Stimulated activated CD8-positive, alpha-beta memory T cell treated with anti-CD3 and anti-CD28 coated beads, Interleukin-2, amount 100 ng/mL, for 1 hour (primary cell): ENCODE results near the gene PNPT1.

Experiments
- DNase-seq, 2 donors: peaks; one replicate each; pipeline ENCODE4 v3.0.0-alpha.2; 2020; ENCODE audit warnings: low read depth in 2 of 2

Gene PNPT1

DNA sequence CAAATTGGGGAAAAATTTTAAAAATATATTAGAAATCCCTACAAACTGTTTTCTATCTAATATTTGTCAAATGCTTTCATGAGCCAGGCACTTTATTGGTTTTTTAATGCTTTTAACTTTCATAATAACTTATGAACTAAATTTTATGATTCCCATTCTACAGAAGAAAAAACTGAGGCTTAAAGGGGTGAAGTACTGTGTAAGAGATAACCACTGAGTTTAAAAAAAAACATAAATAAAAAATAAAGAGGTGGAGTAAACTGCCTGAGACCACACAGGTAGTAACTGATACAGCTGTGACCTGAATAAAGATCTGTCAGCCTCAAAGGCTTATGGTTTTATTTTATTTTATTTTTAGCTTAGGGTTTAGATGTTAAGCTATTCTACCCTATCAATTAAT lies 24.7 kb downstream of the PNPT1 start:
- no peak for DNase-seq

DNA sequence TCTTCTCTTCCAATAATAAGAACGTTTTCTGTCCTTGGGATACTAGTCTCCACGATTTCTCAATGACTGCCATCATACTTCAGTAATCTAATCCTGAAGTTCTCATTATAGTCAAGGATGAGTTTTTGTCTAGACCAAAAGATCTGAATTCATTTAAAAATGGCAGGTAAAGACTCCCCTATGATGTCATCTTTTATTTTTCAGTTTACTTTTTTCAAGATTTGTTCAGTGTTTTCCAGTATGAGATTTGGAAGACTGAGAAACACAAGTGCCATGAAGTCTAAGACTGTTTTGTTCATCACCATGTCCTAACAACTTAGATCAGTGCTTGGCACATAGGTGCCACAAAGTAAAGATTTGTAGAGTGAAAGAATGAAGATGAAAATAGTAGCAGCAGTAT lies 40.4 kb downstream of the PNPT1 start:
- DNase-seq = no peak

- DNase-seq = no peak
These were observed 44.4 kb downstream of the PNPT1 start for GRCh38 chr2:55649211-55649610.

DNA sequence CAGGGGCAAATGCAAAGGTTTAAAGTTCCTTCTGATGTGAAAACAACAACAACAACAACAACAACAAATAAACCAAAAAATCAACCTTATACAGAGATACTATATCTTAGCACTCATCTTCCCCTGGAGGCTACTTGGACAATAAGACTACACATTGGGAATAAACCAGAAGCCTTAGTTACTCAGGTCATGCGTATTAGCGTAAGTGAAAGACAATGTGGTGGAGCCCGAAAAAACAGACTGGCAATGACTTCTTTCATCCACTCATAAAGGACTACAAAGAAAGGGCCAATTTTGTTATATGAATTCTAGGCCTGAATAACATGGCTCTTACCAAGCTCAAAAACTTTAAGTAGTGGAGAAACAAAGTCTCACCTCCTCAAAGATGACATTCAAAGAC lies 56.8 kb downstream of the PNPT1 start:
- DNase-seq = no peak

DNA sequence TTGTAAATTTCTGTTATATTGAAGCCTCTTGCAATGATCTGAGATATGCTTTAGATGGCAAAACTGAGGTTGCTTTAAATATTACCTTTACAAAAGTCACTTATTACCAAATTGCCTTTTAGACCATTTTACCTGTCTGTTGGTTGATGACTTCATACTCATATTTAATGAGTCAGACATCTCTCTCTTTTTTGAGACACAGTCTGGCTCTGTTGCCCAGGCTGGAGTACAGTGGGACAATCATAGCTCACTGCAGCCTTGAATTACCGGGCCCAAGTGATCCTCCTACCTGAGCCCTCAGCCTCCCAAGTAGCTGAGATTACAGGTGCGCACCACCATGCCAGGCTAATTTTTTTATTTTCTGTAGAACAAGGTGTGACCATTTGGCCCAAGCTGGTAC lies 64.7 kb downstream of the PNPT1 start:
- DNase-seq = no peak

- no peak for DNase-seq
These were observed 65.7 kb downstream of the PNPT1 start for GRCh38 chr2:55627915-55628314.

GRCh38 chr2:55621802-55622201 lies 71.8 kb downstream of the PNPT1 start:
- no peak for DNase-seq

DNA sequence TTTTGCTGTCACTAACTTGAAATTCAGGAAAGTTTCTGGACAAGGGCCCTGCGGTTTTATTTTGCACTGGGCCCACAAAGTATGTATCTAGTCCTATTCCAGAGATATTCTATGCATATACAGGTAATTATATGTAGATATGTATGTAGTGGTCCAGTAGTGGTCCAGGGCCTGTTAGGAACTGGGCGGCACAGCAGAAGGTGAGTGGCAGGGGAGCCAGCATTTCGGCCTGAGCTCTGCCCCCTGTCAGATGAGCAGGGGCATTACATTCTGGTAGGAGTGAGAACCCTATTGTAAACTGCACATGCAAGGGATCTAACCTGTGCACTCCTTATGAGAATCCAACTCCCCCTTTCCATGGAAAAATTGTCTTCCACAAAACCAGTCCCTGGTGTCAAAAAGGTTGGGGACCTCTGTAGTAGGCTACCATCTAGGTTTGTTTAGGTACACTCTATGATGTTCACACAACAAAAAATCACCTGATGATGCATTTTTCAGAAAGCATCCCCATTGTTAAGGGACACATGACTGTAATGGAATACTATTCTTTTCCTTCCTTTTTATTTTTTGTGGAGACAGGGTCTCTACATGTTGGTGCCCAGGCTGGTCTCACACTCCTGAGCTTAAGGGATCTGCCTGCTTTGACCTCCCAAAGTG lies 73.4 kb downstream of the PNPT1 start:
- no peak for DNase-seq

- no peak for DNase-seq
These were observed 75.2 kb downstream of the PNPT1 start for GRCh38 chr2:55618275-55619055.

DNA sequence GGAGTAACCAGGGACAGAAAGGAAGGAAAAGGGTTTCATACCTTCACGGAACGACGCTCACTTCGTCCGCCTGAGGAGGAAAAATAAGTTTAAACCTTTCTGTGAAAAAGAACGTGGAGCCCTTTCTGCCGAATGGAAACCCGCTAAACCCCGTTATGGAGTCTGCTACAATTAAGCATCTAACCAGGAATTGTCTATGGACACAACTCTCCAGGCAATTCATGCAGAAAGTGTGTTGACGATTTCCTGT lies 75.7 kb downstream of the PNPT1 start:
- no peak for DNase-seq

DNA sequence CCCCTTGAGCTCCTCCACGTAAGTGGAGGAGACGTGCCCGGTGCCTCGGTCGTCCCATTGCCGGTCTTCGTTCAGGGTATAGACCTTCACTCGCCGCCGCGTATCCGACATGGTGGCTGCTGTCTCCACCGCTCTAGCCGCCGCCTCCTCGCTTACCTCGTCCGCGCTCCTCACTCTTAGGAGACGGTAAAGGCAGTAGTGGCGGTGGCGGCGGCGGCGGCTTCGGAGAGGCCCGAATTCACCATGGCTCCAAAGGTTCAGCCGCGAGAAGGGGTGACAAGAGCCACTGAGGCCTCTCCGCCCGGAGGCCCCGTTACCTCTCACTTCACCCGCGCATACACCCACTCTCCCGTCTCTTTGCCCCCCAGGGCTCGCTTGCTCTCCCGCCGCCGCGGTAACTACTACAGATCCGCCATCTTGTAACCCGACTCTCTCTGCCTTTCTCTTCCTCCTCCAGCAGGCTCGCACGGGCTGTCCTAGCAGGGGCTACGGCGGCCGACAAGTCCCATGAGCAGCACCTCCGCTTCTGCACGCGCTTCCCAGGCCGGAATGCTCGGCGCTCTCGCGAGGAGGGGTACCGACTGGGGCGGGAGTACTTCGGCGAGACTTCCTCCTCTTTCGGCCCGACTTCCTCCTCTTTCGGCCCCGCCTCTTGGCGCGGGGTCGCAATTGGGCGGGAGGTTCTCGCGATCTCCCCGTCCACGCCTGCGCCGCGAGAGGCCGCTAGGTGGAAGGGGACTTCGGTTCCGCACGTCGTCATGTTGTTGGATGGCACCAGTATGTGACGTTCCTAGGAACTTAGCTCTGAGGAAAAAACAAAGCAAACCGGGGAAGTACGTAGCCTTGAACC lies 76.2 kb downstream of the PNPT1 start, which contains the start of gene PPP4R3B:
Gene PPP4R3B, minus strand, starts transcription at position 448 of the 850 bp plus-strand sequence. Its CDS starts 337 bp downstream, at position 111.
- DNase-seq = peak; percentile 96

DNA sequence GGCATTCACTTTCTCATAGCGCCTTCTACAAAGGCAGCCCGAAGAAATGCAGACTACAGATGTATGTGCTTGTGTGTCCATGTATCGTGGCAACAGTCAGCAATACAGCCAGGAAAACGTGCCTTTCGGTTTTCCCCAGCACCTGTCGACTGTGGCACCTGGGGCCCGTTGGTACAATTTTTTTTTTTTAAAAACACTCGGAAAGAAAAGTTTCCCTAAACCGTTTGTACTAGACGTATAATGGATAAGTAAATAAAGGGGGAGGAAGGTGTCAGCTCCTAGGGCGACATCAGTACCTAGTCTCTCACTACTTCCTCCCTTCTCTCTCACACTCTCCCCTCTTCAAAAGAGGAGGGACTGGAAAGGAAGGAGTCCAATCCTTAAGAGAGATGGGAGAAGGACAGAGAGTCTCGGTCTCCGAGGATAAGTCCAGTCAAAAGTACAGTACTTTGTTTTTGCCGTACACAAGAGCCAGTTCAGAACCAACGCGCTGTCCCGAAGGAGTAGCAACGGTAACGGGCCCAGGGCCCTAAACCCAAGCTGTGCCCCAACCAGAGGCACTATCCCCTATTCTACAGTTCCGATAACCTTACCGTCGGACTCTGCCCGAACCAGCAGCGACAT lies 77.0 kb downstream of the PNPT1 start:
- no peak for DNase-seq

DNA sequence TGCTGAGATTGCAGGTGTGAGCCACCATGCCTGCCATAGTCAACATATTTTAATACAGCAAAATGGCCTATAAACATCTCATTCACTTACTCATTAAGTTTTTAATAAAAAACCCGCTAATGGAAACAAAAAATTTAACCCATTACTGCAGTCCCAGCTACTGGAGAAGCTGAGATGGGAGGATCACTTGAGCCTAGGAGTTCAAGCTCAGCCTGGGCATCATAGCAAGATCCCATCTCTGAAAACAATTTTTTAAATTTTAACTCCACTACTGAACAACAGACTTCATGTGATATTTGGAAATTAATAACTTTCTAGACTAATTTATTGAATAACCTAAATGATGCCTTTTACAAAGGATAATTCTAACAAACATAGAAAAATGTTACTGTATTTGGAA lies 81.6 kb downstream of the PNPT1 start:
- DNase-seq = no peak

- DNase-seq = no peak
These were observed 82.5 kb downstream of the PNPT1 start for GRCh38 chr2:55610954-55611743.

DNA sequence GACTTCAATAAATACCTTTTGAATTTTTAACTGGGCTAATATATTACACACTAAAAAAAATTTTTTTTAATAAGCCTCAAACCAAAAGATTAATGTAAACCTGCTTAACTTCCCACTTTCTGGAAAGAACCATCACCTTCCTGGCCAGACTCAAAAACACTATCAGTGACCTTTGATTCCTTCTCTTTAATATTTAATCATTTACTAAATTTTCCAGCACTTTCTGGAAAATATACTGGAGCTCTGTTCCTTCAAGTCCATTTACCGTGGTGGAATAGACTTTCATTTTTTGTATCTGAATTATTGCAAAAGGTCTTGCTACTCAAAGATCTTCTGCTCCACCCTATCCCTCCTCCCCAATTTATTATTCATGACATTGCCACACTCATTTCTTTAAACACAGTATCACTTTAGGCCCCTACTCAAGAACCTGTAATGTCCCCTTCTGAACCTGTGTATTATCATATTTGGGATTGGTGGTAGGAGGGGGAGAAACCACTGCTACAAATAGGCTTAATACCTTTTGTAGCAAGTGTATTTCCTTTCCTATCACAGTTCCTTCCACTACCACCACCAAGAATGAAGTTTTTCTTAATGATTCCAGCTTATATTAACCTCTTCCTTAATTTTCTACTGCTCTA lies 83.6 kb downstream of the PNPT1 start:
- DNase-seq = no peak

DNA sequence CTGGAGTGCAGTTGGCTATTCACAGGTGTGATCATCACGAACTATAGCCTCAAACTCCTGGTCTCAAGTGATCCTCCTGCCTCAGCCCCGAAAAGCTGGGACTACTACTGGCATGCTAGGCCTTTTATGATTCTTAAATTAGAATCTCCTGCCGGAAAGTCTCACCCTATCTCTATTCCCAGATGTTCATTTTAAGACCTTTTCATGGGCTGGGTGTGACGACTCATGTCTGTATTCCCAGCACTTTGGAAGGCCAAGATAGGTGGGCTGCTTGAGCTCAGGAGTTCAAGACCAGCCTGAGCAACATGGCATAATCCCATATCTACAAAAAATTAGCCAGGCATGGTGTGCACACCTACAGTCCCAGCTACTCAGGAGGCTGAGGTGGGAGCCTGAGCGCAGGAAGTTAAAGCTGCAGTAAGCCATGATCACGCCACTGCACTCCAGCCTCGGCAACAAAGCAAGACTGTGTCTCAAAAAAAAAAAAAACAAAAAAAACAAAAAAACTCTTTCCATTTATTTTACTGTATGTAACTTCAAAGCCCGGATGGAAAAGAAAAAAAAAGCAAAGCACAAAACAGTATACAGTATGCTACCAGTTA lies 84.3 kb downstream of the PNPT1 start:
- no peak for DNase-seq

GRCh38 chr2:55607717-55608116 lies 85.9 kb downstream of the PNPT1 start:
- no peak for DNase-seq

- DNase-seq = no peak
These were observed 89.5 kb downstream of the PNPT1 start for GRCh38 chr2:55604027-55604565.

GRCh38 chr2:55601849-55602248 lies 91.8 kb downstream of the PNPT1 start:
- no peak for DNase-seq

GRCh38 chr2:55598056-55598795 lies 95.4 kb downstream of the PNPT1 start:
- DNase-seq = no peak
